NCI-H2227 (cell line): ENCODE measurements around the gene INTS7.

Experiments
- DNase-seq: peaks from one replicate; lab custom pipeline; 2025; ENCODE audit not compliant: unreplicated experiment; lab: John Stamatoyannopoulos, UW

Gene INTS7

GRCh38 chr1:211910113-211910884 is 125.1 kb downstream of the INTS7 start:
- no peak for DNase-seq

GRCh38 chr1:211909395-211909794 is 126.0 kb downstream of the INTS7 start:
- no peak for DNase-seq

- DNase-seq: no peak
These were observed 126.4 kb downstream of the INTS7 start for GRCh38 chr1:211908951-211909350.

GRCh38 chr1:211908453-211908852 is 126.9 kb downstream of the INTS7 start:
- DNase-seq: no peak

GRCh38 chr1:211903490-211904245 is 131.7 kb downstream of the INTS7 start:
- no peak for DNase-seq

GRCh38 chr1:211902624-211903291 is 132.6 kb downstream of the INTS7 start:
- no peak for DNase-seq

- no peak for DNase-seq
These were observed 133.4 kb downstream of the INTS7 start for GRCh38 chr1:211901945-211902344.

- DNase-seq: no peak
These were observed 134.9 kb downstream of the INTS7 start for GRCh38 chr1:211900441-211900840.

- DNase-seq: no peak
These were observed 138.4 kb downstream of the INTS7 start for GRCh38 chr1:211896958-211897357.

GRCh38 chr1:211895126-211895759 is 140.1 kb downstream of the INTS7 start:
- DNase-seq: no peak

- DNase-seq: no peak
These were observed 141.0 kb downstream of the INTS7 start for GRCh38 chr1:211894312-211894711.

GRCh38 chr1:211893260-211893659 is 142.1 kb downstream of the INTS7 start:
- DNase-seq: no peak

- DNase-seq: no peak
These were observed 142.8 kb downstream of the INTS7 start for GRCh38 chr1:211892577-211892976.

GRCh38 chr1:211891708-211892107 is 143.6 kb downstream of the INTS7 start:
- no peak for DNase-seq
